Caco-2 (cell line): ENCODE results near the gene AGAP1. TPM values are rescaled to one million over a fixed set of nuclear protein-coding genes. Genes with fewer than 3 reads are reported as not detected.

ENCODE experiments used
- BruUV-seq: library from RNA; stranded (reverse); fragments of 400-500 nt; replicated peaks from 2 replicates; lab custom pipeline; 2021; lab: Mats Ljungman, UMichigan
- CTCF ChIA-PET: fragments of 300-600 bp; sonication (Branson Sonifier 250); formaldehyde crosslinking; loops from one replicate; lab custom pipeline; 2022; ENCODE audit warnings: antibody characterized with exemption; lab: Charles Lee
- POLR2A ChIA-PET: fragments of 300-600 bp; sonication (Branson Sonifier 250); formaldehyde crosslinking; loops from one replicate; lab custom pipeline; 2022; ENCODE audit warnings: antibody characterized with exemption; lab: Charles Lee
- DNase-seq, 2 experiments: peaks; one replicate each; pipeline versions ENCODE4 v3.0.0 to v3.0.0-alpha.2; 2020 to 2022
- H3K27me3 ChIP-seq: replicated peaks from 2 replicates; pipeline ENCODE4 v1.6.0; 2011; ENCODE audit warnings: low read length; ENCODE audit not compliant: control insufficient read depth, insufficient read depth
- H3K36me3 ChIP-seq: 2 replicates; pipeline ENCODE4 v1.5.1; 2011; ENCODE audit warnings: low read length; ENCODE audit not compliant: control insufficient read depth, insufficient read depth
- H3K4me1 ChIP-seq: fragments of 250-450 bp; sonication (Bioruptor Pico); 2 replicates; pipeline ENCODE4 v1.5.1; 2020; ENCODE audit warnings: mild to moderate bottlenecking
- H3K4me3 ChIP-seq: 2 replicates; pipeline ENCODE4 v1.5.1; 2011; ENCODE audit warnings: low read depth, mild to moderate bottlenecking, control low read depth, low read length
- H3K9me3 ChIP-seq: fragments of 250-450 bp; sonication (Bioruptor Pico); 2 replicates; pipeline ENCODE4 v1.5.1; 2020; ENCODE audit warnings: mild to moderate bottlenecking, moderate library complexity
- H3K27ac Mint-ChIP-seq: one replicate; pipeline ENCODE4 v1.8.0; 2022; ENCODE audit warnings: mixed read lengths; ENCODE audit not compliant: unreplicated experiment
- H3K27me3 Mint-ChIP-seq: one replicate; pipeline ENCODE4 v1.8.0; 2022; ENCODE audit warnings: mixed read lengths; ENCODE audit not compliant: insufficient read depth, unreplicated experiment
- H3K36me3 Mint-ChIP-seq: one replicate; pipeline ENCODE4 v1.8.0; 2022; ENCODE audit warnings: mild to moderate bottlenecking, mixed read lengths; ENCODE audit not compliant: insufficient read depth, unreplicated experiment
- H3K4me1 Mint-ChIP-seq: one replicate; pipeline ENCODE4 v1.8.0; 2022; ENCODE audit warnings: low read depth, mixed read lengths; ENCODE audit not compliant: unreplicated experiment
- H3K4me3 Mint-ChIP-seq: one replicate; pipeline ENCODE4 v1.8.0; 2022; ENCODE audit warnings: mild to moderate bottlenecking, moderate library complexity, mixed read lengths; ENCODE audit not compliant: unreplicated experiment
- H3K9me3 Mint-ChIP-seq: one replicate; pipeline ENCODE4 v1.8.0; 2022; ENCODE audit warnings: mixed read lengths; ENCODE audit not compliant: unreplicated experiment
- intact Hi-C: fragments of 100-400 bp; cut with micrococcal nuclease; formaldehyde crosslinking; loops from one replicate; pipeline ENCODE4 v1.10.0; 2022; ENCODE audit not compliant: unreplicated experiment
- total RNA-seq: library from RNA; stranded (reverse); gene quantifications from 2 replicates; pipeline ENCODE4 v1.2.3, GENCODE V29; 2022
- TF ChIP-seq, protein P1 (sequence below), 2 experiments: fragments of 200-600 bp in 1 of 2; IDR thresholded peaks; 1 replicate in 1 of 2; 2 replicates in 1 of 2; pipeline versions ENCODE4 v1.5.1 to v1.8.0; 2011 to 2022; ENCODE audit warnings: antibody characterized with exemption in 1 of 2, control low read depth in 1 of 2, inconsistent platforms in 1 of 2, low read depth in 1 of 2, low read length in 1 of 2, mild to moderate bottlenecking in 1 of 2, moderate library complexity in 1 of 2; ENCODE audit not compliant: insufficient read depth in 1 of 2, severe bottlenecking in 1 of 2, unreplicated experiment in 1 of 2

Gene AGAP1
- total RNA-seq, 1 experiment from 2014 or later: 41.7 TPM

DNA sequence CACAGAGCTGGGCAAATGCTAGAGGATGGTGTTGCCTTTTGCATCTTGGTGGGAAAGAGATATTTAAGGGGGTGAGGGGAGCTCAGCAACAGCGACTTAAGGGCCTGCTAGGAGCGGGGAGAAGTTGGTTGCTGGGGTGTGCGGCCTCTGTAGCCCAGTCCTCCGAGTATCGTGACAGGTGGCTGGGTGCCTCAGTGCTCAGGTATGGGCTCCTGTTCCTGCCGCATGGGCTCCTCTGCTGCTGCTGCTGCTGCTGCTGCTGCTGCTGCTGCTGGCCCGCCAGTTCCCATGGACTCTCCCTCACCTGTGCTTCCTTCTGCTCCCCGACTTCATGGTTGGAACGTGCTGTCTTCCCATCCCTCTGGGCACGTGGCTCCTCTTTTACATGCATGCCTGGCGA is 22.0 kb downstream of the AGAP1 start:
- no peaks in the 10 kb centered on the region for H3K9me3 ChIP-seq
- no peak overlapping the region for H3K4me3 Mint-ChIP-seq
- no peaks in the 10 kb centered on the region for H3K36me3 Mint-ChIP-seq
- H3K27ac Mint-ChIP-seq: no peak overlapping the region
- intact Hi-C loops: no loop called here
- no peaks in the 10 kb centered on the region for H3K36me3 ChIP-seq
- no peaks in the 10 kb centered on the region for H3K27me3 Mint-ChIP-seq
- POLR2A ChIA-PET: no interaction called here
- H3K4me1 ChIP-seq: no peaks in the 10 kb centered on the region
- TF ChIP-seq, protein P1, sequence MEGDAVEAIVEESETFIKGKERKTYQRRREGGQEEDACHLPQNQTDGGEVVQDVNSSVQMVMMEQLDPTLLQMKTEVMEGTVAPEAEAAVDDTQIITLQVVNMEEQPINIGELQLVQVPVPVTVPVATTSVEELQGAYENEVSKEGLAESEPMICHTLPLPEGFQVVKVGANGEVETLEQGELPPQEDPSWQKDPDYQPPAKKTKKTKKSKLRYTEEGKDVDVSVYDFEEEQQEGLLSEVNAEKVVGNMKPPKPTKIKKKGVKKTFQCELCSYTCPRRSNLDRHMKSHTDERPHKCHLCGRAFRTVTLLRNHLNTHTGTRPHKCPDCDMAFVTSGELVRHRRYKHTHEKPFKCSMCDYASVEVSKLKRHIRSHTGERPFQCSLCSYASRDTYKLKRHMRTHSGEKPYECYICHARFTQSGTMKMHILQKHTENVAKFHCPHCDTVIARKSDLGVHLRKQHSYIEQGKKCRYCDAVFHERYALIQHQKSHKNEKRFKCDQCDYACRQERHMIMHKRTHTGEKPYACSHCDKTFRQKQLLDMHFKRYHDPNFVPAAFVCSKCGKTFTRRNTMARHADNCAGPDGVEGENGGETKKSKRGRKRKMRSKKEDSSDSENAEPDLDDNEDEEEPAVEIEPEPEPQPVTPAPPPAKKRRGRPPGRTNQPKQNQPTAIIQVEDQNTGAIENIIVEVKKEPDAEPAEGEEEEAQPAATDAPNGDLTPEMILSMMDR (IDR thresholded peaks at IDR 0.05; ENCODE audit: insufficient read depth in 1 of 2, low read depth in 1 of 2, low read length in 1 of 2, severe bottlenecking in 1 of 2, unreplicated experiment in 1 of 2): no peak
- no peaks in the 10 kb centered on the region for H3K9me3 Mint-ChIP-seq
- H3K27me3 ChIP-seq: no peaks in the 10 kb centered on the region
- CTCF ChIA-PET: no interaction called here
- H3K4me1 Mint-ChIP-seq: no peaks in the 10 kb centered on the region
- no peak for DNase-seq
- no TSS peak for BruUV-seq
- no peak overlapping the region for H3K4me3 ChIP-seq

GRCh38 chr2:235516257-235516656 is 22.4 kb downstream of the AGAP1 start:
- Histone ChIP-seq H3K27me3 (no peaks in the 10 kb centered on the region), H3K9me3 (no peaks in the 10 kb centered on the region), H3K36me3 (no peaks in the 10 kb centered on the region), H3K4me3 (no peak overlapping the region), H3K4me1 (no peaks in the 10 kb centered on the region)
- no peak for DNase-seq
- POLR2A ChIA-PET: no interaction called here
- TF ChIP-seq, protein P1 (IDR thresholded peaks at IDR 0.05; ENCODE audit: insufficient read depth in 1 of 2, low read depth in 1 of 2, low read length in 1 of 2, severe bottlenecking in 1 of 2, unreplicated experiment in 1 of 2): no peak
- Mint-ChIP-seq H3K4me1 (no peaks in the 10 kb centered on the region), H3K4me3 (no peak overlapping the region), H3K9me3 (no peaks in the 10 kb centered on the region), H3K27ac (no peak overlapping the region), H3K27me3 (no peaks in the 10 kb centered on the region), H3K36me3 (no peaks in the 10 kb centered on the region)
- intact Hi-C loops: no loop called here
- CTCF ChIA-PET: no interaction called here
- no TSS peak for BruUV-seq

DNA sequence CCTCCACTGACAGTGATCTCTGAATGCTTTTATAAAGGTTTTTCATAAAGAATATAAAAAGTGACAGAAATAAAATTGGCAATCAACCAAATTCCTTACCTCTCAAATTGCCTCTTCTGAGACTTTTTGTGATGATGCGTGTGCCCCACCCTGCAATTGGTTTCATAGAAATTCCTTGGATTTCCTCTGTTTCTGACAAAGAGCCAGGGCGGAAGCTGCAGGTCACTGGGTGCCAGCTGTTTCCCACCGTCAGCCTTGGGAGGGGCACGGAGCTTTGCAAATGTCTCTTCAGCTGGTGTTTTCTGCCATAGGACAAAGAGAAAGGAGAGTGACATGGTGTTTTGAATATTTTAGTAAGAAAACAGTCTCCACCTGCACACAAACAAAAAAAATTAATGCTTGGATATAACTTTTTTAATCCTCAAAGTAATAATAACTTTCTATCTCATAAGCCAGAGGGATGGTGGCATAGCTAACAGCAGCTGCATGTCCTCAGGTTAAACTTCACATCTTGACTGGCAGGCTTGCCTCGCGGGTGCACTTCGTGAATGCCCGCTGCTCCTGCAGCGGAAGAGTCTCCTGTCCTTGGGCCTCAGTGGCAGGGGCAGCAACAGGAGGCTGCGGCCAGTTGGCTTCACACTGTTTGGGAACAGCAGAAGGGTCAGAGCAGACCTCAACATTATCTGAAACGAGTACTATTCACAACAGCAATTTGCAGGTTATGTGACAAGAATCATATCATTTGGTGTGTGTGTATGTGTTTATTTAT is 24.7 kb downstream of the AGAP1 start:
- CTCF ChIA-PET: no interaction called here
- Histone ChIP-seq H3K27me3 (no peaks in the 10 kb centered on the region), H3K4me1 (no peaks in the 10 kb centered on the region), H3K4me3 (no peak overlapping the region), H3K9me3 (no peaks in the 10 kb centered on the region), H3K36me3 (no peaks in the 10 kb centered on the region)
- Mint-ChIP-seq H3K27ac (no peak overlapping the region), H3K36me3 (peaks cover 4% of the 10 kb centered on the region), H3K4me3 (no peak overlapping the region), H3K27me3 (no peaks in the 10 kb centered on the region), H3K9me3 (no peaks in the 10 kb centered on the region), H3K4me1 (no peaks in the 10 kb centered on the region)
- DNase-seq: no peak
- POLR2A ChIA-PET: no interaction called here
- intact Hi-C loops: no loop called here
- TF ChIP-seq, protein P1 (IDR thresholded peaks at IDR 0.05; ENCODE audit: insufficient read depth in 1 of 2, low read depth in 1 of 2, low read length in 1 of 2, severe bottlenecking in 1 of 2, unreplicated experiment in 1 of 2): no peak
- no TSS peak for BruUV-seq
